Fibroblast of skin of scalp (primary cell): ENCODE data around the gene UBE2V1.
"Not testable (repeated sequence)": the region's sequence is repeated elsewhere in the genome, so short reads cannot be mapped to it uniquely, and the experiment has no call there.

Source experiments
- DNase-seq: peaks from one replicate; pipeline ENCODE4 v3.0.0-alpha.2; 2013

The UBE2V1 gene

GRCh38 chr20:50094522-50094921 lies 18.4 kb downstream of the UBE2V1 start:
- no peak for DNase-seq

GRCh38 chr20:50093240-50093639 lies 19.7 kb downstream of the UBE2V1 start:
- DNase-seq: no peak

GRCh38 chr20:50092436-50092835 lies 20.5 kb downstream of the UBE2V1 start:
- no peak for DNase-seq

- no peak for DNase-seq
These were observed 23.2 kb downstream of the UBE2V1 start for GRCh38 chr20:50089787-50090177.

GRCh38 chr20:50089140-50089786 lies 23.7 kb downstream of the UBE2V1 start:
- no peak for DNase-seq

GRCh38 chr20:50088022-50088421 lies 24.9 kb downstream of the UBE2V1 start:
- no peak for DNase-seq

- peak; percentile 70 for DNase-seq
These were observed 27.2 kb downstream of the UBE2V1 start for GRCh38 chr20:50085481-50086365.

- no peak for DNase-seq
These were observed 27.8 kb downstream of the UBE2V1 start for GRCh38 chr20:50085146-50085480.

- no peak for DNase-seq
These were observed 29.9 kb downstream of the UBE2V1 start for GRCh38 chr20:50083034-50083433.

- not testable (repeated sequence) for DNase-seq
These were observed 30.9 kb downstream of the UBE2V1 start for GRCh38 chr20:50082056-50082455.

GRCh38 chr20:50077818-50078601 lies 34.9 kb downstream of the UBE2V1 start:
- DNase-seq: no peak

GRCh38 chr20:50073500-50073899 lies 39.5 kb downstream of the UBE2V1 start:
- no peak for DNase-seq

- peak; percentile 80 for DNase-seq
These were observed 41.7 kb downstream of the UBE2V1 start for GRCh38 chr20:50071039-50071888.

GRCh38 chr20:50070361-50070760 lies 42.6 kb downstream of the UBE2V1 start:
- DNase-seq: no peak

GRCh38 chr20:50068041-50068651 lies 44.8 kb downstream of the UBE2V1 start:
- DNase-seq: no peak

GRCh38 chr20:50067461-50067860 lies 45.5 kb downstream of the UBE2V1 start:
- DNase-seq: no peak

GRCh38 chr20:50067018-50067417 lies 45.9 kb downstream of the UBE2V1 start:
- no peak for DNase-seq

- DNase-seq: no peak
These were observed 46.7 kb downstream of the UBE2V1 start for GRCh38 chr20:50066161-50066834.

GRCh38 chr20:50065325-50065615 lies 47.7 kb downstream of the UBE2V1 start:
- no peak for DNase-seq

- not testable (repeated sequence) for DNase-seq
These were observed 49.2 kb downstream of the UBE2V1 start for GRCh38 chr20:50063763-50064162.

- DNase-seq: no peak
These were observed 50.7 kb downstream of the UBE2V1 start for GRCh38 chr20:50062006-50062838.
